ENCODE data around the gene DIP2C. TPM values are rescaled to one million over a fixed set of nuclear protein-coding genes. Genes with fewer than 3 reads are reported as not detected.

Gene DIP2C
- total RNA-seq, 6 experiments from 2014 or later = 23.2 to 28.9 (median 26.3) TPM

GRCh38 chr10:381805-382204, 307.7 kb downstream of the DIP2C start:
- no peak overlapping the region for H3K27ac Mint-ChIP-seq
- H3K4me1 Mint-ChIP-seq (ENCODE audit: low read depth) = no peaks in the 10 kb centered on the region
- H3K9me3 Mint-ChIP-seq = no peaks in the 10 kb centered on the region
- DNase-seq = no peak
- peaks cover 3% of the 10 kb centered on the region; the same call in 1 of the 2 replicates for H3K27me3 Mint-ChIP-seq (ENCODE audit: insufficient read depth)
- no peak for TF ChIP-seq CTCF (IDR thresholded peaks at IDR 0.05)
- peaks cover 57% of the 10 kb centered on the region for H3K36me3 Mint-ChIP-seq (ENCODE audit: low read depth)
- H3K4me3 Mint-ChIP-seq = no peak overlapping the region

GRCh38 chr10:381346-381745, 308.1 kb downstream of the DIP2C start:
- H3K4me1 Mint-ChIP-seq (ENCODE audit: low read depth) = no peaks in the 10 kb centered on the region
- H3K9me3 Mint-ChIP-seq = no peaks in the 10 kb centered on the region
- no peak overlapping the region for H3K4me3 Mint-ChIP-seq
- H3K36me3 Mint-ChIP-seq (ENCODE audit: low read depth) = peaks cover 57% of the 10 kb centered on the region
- DNase-seq = no peak
- H3K27ac Mint-ChIP-seq = no peak overlapping the region
- TF ChIP-seq CTCF (IDR thresholded peaks at IDR 0.05) = no peak
- peaks cover 3% of the 10 kb centered on the region; the same call in 1 of the 2 replicates for H3K27me3 Mint-ChIP-seq (ENCODE audit: insufficient read depth)

- Mint-ChIP-seq H3K4me1 (ENCODE audit: low read depth) (peaks cover under 1% of the 10 kb centered on the region; the same call in 1 of the 2 replicates), H3K36me3 (ENCODE audit: low read depth) (peaks cover 63% of the 10 kb centered on the region), H3K27me3 (ENCODE audit: insufficient read depth) (no peaks in the 10 kb centered on the region; the same call in 1 of the 2 replicates), H3K27ac (no peak overlapping the region), H3K4me3 (no peak overlapping the region), H3K9me3 (no peaks in the 10 kb centered on the region; the same call in 1 of the 2 replicates)
- no peak for DNase-seq
- TF ChIP-seq CTCF (IDR thresholded peaks at IDR 0.05) = no peak
Observed at GRCh38 chr10:380313-380940, 309.0 kb downstream of the DIP2C start.

GRCh38 chr10:378930-379704, 310.4 kb downstream of the DIP2C start:
- peaks cover 13% of the 10 kb centered on the region for H3K4me1 Mint-ChIP-seq (ENCODE audit: low read depth)
- no peak for DNase-seq
- H3K4me3 Mint-ChIP-seq = no peak overlapping the region
- TF ChIP-seq CTCF (IDR thresholded peaks at IDR 0.05) = no peak
- H3K27me3 Mint-ChIP-seq (ENCODE audit: insufficient read depth) = no peaks in the 10 kb centered on the region; the same call in 1 of the 2 replicates
- H3K36me3 Mint-ChIP-seq (ENCODE audit: low read depth) = peaks cover 74% of the 10 kb centered on the region
- H3K9me3 Mint-ChIP-seq = no peaks in the 10 kb centered on the region; the same call in 1 of the 2 replicates
- H3K27ac Mint-ChIP-seq = no peak overlapping the region

GRCh38 chr10:378230-378929, 311.1 kb downstream of the DIP2C start:
- Mint-ChIP-seq H3K36me3 (ENCODE audit: low read depth) (peaks cover 66% of the 10 kb centered on the region), H3K9me3 (no peaks in the 10 kb centered on the region; the same call in 1 of the 2 replicates), H3K4me3 (no peak overlapping the region), H3K27ac (no peak overlapping the region), H3K4me1 (ENCODE audit: low read depth) (peaks cover 20% of the 10 kb centered on the region), H3K27me3 (ENCODE audit: insufficient read depth) (no peaks in the 10 kb centered on the region; the same call in 1 of the 2 replicates)
- no peak for TF ChIP-seq CTCF (IDR thresholded peaks at IDR 0.05)
- DNase-seq = no peak

Measured in HFFc6 (cell line).